ENCODE data around the gene RBMS3.
"Not testable (repeated sequence)": the region's sequence is repeated elsewhere in the genome, so short reads cannot be mapped to it uniquely, and the experiment has no call there.

The RBMS3 gene

DNA sequence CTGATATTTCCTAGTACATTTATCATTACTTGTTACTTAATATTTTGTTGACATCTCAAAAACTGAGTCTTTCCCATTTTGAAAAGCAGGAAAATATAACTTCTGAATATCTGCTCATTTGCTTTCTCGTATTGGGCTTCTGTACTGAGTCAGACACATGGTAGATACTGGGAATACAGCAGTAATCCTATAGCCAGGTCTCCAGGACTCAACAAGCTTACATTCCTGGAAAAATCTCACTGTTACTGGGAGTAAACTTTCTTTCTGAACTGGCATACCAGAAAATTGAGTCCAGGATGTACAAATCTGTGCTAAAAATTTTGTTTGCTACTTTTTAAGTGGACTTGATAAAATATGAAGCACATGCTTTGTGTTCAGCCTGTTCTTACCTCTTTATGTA lies 240.4 kb downstream of the RBMS3 start:
- no peak for DNase-seq

DNA sequence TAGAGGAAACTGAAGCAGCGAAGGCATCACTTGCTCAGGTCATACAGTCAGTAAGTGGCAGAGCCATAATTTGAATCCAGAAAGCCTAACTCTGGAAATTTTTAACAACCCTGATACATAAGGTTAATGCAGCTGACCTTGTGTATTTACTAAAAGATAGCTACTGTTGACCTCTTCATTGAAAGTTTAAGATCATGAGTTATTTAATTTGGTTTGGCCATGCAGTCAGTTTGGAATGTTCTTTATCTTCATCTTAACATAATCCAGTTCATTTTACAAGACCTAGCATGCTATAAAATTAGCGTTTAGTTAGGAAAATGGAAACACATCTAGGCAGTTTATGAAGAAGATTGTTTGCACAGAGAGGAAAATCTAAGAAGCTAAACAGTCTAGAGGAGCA lies 240.9 kb downstream of the RBMS3 start:
- no peak for DNase-seq

DNA sequence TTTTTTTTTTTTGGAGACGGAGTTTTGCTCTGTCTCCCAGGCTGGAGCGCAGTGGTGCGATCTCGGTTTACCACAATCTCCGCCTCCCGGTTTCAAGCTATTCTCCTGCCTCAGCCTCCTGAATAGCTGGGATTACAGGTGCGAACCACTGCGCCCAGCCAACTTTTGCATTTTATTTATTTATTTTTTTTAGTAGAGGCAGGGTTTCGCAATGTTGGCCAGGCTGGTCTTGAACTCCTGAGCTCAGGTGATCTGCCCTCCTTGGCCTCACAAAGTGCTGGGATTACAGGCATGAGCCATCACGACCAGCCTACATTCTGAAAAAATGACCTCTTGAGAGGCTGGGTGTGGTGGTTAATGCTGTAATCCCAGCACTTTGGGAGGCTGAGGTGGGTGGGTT lies 243.6 kb downstream of the RBMS3 start:
- not testable (repeated sequence) for DNase-seq

DNA sequence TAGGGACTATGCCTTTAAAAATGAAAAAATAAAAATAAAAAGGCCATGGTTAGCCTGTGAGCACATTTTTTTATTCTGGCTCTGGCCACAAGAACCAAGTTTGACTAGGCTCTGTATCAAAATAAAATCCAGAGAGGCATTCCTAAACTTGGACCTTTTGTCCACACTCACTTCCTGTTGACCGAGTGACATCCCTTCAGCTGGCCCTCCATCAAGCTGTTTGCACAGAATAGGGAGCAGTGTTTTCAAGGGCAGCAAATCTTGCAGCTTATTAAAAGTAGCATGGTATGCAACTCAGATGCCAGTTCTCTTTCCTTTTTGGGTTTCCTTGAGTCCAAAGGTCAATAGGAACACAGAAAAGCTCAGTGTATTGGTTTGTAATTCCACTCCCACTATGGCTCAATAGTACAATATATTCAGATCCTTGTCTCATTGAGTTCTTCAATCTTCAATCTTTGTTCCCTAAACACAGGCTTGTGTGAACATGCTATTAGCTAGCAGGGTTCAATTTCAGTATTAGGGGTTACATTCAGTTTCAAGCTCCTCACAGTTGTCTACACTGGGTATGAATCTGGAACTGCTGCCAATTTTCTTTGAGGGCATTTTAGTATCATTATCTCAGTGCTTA lies 244.5 kb downstream of the RBMS3 start:
- peak in 6 of 58 donors; percentile 1 to 13 (median 2) for DNase-seq

DNA sequence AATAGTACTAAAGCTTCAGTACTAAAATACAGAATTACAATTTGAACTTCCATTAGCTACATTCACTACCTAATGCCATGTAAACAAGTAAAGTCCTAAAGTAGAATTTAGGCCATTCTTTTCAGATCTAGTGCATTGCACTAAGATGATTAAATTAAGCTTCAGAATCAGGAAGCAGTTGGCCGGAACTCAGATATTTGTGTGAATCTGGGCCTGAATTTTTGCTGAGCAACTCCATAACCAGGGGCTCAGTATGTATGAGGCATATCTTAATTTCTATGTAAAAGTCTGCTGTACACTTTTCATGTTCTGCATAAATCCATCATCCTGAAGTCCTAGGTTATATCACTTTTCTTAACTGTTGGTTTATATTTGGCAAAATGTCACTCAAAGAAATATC lies 246.4 kb downstream of the RBMS3 start:
- no peak for DNase-seq

DNA sequence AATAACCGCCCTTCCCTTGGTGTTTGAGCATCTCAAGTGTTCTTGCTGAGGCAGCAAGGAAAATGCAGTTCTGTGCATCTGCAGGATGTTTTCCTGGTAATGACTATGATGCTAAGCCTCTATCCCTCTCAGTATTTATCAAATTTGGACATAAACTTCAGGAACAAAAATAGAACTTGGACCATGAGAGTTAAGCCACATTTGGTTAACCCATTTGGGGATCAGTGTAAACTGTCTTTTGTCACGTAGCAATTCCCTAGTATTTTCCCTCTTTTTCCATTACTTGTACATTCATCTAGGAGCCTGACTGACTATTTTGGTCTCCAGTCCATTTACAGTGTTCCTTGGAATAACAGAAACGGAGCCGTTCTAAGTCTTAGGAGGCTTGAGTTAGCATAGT lies 250.8 kb downstream of the RBMS3 start:
- no peak for DNase-seq

DNA sequence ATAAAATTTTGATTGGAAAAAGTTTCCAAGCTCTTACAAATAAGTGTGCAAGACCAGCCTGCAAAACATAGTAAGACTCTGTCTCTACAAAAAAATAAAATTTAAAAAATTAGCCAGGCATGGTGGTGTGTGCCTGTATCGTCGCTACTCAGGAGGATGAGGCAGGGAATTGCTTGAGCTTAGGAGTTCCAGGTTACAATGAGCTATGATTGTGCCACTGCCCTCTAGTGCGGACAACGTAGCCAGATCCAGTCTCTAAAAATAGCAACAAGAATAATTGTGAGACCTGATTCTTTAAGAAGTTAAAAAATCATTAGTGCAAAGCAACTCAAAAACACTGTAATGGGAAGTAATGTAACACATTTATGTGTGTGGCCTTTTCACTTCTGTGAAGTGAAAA lies 251.6 kb downstream of the RBMS3 start:
- no peak for DNase-seq

DNA sequence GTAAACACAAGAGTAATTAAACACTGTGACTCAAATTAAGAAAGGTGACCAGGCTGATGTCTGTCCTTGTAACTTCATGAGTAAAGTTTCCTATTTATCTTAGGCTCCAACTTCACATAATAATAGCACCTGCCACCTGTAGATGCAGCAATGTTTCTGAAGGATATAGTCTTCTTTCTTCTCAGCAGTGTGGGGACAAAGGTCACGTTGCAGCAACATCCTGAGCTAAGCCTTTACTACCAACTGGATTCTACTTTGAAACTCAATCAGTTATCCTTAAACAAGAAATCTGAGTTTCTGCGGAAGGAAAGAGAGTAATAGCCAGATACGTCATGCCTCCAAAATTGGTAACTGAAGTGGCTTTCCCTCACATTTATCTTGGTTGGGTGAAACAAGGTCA lies 253.1 kb downstream of the RBMS3 start:
- DNase-seq, result no peak

DNA sequence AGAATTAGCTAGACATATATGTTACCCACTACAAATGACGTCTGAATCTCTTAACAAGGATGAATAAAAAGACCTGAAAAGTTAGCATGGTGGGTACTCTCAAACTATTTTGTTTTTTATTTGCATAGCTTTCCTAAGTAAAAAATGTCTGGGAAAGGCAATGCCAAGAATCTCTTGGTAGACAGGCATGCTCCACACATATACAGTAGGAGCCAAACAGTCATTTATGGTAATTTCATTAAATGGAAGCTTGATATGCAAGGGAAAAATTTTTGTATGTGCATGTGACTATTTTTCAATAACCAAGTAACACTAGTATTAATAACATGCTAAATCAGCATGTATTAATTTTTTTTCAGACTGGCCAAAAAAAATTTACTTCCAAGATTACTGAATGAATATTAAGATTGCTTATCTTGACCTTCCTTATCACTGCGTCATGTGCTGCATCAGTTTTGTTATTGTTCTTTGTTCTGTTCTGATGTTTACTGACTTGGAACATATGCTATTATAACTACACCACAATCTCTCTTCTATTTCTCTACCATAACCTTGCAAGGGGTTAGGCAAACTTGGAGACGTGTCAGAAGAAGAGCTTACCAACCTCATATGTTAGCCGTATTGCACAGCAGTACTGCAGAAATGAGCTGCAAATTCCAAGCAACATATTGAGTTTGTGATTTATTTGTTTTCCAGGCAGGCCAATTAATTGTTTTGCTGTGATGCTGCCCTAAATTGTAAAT lies 255.3 kb downstream of the RBMS3 start:
- no peak for DNase-seq

DNA sequence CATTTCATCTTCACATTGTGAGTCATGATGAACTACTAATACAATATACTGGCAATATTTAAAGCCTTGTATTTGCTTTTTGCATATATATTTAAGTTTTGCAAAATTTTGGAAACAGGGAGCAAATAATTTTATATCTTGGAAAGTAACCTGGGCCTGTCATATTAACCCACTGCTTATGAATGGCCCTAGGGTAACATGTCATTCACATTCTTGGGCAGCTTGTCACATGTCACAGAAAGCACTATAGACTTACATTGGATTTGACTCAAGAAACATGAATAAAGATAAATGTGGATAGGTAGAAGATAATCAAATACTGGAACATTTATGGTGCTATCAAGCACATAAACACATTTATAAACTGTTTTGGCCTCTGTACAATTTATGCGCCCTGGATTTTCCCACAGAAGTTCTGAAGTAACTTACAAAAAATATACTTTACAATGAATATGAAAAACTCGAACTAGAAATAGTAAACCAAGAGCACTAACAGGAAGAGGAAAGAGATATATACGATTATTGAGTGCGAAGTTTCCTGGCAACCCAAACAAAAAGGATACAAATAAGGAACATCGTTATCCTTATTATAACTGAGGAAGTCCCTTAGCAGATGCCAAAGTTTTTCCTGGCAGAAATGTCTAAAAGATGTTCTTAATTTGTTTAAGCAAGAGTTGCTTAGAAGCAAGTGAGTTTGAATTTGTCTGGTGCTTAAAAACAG lies 257.2 kb downstream of the RBMS3 start:
- DNase-seq, result no peak

DNA sequence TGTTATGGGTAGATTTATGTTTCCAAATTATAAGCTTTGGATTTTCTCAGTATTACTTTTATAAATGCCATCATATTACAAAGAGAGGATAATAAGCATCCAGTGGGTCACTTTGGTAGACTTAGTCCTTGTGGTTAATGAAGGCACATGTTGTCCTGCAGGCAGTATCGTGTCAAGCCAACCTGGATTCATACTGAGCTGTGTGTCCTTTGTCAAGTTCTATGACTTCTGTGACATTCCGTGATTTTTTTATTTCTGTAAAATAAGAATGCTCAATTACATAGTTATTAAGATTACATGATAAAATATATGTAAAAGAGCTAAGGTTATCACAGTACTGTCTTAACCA lies 257.7 kb downstream of the RBMS3 start:
- DNase-seq, result no peak

DNA sequence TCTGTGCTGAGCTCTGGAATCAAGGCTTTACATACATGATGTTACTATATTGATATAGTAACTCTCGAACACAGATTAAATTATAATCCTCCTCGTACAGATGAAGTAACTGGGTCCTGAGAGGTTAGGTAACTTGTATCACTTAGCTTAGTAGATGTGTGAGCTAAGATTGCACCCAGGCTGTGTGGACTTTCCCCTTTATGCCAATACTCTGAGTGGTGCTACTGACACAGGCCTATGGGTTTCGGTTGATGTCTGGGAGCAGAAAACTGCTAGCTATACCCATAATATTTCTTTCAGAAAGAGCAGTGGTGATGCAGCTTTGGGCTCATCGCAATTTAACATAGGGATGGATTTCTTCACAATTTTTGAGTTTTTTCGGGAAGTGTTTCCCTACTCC lies 259.7 kb downstream of the RBMS3 start:
- DNase-seq, result no peak

DNA sequence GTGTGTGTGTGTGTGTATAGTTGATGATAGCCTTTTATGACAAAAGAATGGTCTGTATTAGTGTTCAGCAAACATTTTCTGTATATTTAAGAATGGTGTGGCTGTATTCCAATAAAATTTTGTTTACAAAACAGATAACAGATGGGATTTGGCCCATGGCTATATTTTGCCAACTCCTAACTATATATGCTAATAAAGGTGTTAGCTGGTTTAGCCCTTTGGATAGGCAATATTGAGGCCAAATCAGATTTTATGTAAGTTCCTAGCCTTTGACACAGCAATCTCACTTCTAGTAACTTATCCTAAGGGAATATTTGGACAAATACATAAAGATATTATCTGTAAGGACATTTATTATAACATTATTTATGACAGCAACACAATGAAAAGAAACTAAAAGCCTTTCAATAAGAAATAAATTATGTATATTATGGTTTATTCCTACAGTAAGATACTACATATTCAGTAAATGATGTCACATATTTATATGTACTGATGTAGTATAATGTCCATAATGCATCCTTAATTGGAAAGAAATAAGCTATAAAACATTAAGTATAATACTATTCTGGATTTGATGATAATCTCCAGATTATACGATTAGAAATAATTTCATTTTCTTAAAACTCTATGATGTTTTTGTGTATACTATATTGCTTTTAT lies 264.0 kb downstream of the RBMS3 start:
- DNase-seq, result no peak

DNA sequence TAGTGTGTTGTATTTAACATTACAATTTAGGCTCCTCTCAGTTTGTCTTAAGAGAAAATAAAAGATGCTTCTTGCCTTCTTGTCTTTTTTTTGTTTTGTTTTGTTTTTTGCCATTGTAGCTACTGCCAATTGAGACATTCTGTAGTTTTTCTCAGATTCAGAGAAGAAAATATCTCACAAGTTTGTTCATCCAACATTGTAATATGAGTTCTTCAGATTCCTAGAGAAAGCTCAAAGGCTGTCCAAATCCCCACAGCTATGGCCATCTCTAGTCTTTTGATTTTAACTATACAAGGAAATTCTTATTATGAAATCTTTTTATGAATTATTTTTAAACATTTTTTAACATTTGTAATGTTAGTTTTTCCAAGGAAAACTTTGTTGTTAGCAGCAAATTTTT lies 264.7 kb downstream of the RBMS3 start:
- DNase-seq, result no peak

DNA sequence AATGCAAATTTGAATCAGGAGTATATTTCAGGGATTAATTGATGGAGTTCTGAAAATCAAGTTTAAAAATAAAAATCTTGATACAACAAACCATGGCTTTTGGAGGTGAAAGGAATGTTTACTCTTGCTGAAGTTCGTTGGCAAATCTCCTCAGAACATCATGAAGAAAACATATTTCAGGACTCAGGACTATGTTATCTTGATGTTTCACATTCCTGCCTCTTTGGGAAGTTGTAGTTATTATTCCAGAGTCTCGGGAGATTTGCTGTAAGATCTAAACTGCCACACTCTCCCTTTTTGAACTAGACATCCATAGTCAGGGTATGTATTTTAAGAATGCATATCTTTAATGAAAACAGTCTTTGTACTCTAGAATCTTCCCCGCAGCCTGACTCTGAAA lies 271.2 kb downstream of the RBMS3 start:
- DNase-seq, result no peak

DNA sequence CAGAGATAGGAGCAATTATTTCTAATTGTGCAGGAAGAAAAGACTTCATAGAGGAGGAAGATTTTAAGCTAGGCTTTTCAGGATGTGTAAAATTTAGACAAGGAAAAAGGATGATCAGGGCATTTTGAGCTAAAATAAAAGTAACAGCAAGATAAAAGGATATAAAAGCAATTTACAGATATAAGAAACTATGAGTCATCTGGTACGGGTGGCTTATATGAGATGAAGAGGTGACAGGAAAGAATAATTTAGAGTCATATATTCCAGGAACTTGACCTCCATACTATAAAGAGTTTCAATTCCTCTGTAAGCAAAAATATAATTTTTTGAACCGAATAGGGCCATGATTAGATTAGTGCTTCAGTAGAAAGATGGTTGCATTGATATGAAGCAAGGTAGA lies 273.7 kb downstream of the RBMS3 start:
- no peak for DNase-seq

DNA sequence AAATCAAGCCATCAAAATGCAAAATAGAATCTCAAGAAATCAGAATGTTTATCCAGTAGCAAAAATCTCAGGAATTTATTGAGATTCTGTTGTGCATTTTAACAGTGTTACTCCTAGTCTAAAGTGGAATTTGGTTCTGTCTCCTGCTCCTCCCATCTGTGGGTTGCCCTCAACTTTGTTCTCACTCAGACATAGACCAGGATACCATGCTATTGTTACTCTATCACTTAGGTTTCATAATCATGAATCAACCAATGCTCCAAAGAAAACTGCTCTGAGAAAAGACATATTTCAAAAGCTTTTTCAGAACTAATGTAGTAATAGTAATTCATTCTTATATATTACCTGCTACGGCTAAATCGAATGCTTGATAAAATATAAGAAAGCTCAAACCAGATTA lies 274.7 kb downstream of the RBMS3 start:
- no peak for DNase-seq

DNA sequence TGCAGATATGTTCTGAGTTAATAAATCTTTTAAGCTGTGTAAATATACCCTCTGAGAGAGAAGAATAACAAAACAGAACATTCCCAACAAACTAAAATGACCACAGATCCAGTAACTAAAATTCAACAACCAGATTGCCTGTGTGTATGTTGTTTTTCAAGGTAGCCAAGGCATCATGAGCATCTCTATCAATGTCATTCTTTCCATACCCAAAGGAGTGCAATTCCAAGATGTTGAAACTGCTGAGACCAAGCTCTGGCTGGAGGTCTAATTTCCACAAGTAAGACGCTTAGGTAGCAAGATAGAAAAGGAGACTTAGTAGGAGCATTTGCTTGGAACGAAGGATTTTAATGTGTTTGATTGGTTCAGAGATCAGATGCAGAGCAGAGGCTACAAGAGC lies 276.3 kb downstream of the RBMS3 start:
- no peak for DNase-seq

DNA sequence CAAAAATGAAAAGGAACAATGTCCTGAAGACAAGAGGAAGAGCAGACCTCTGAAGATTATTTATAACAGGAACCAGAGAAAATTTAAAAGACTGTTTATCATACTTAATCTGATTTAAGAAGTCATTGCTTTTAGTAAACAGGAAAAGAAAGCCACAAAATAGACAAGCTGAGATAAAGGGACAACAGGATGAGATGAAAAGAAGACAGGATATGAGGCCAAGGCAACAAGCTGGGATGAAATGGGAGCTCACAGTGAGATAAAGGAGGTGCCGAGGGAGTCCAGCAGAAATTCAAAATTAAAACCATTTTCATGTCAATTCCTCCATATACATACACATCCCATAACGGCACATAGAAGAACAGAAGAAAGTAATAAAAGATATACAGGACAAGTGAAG lies 277.0 kb downstream of the RBMS3 start:
- DNase-seq, result no peak

DNA sequence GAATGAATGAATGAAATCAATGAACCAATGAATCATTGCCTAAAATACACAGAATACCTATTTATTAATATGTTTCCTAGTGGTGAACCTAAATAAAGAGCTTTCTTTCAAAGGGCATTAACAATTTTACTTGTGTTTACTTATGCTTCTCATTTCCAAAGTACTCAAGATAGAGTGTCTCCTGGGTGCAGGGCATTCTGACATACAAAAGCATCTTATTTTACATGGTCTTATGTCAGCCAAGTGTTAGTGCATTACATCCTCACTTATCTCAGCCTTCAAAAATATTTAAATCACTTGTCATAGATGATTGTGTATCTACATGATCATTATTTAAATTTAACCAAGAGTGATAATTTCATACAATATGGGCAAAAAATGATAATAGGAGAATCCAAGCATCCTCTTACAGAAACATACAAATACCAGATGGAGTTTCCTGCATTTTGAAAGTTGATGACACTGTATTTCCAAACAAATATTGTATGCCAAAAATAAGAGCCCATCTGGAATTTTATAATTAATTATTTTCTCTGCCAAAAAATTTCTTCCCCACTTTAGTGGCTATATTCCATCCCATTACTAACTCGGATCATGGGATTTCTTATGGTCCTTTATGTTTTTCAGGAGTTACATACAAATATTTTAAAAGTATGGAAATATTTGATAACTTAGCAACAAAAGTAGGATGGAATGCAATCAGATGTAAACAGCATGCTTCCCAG lies 279.0 kb downstream of the RBMS3 start:
- no peak for DNase-seq

DNA sequence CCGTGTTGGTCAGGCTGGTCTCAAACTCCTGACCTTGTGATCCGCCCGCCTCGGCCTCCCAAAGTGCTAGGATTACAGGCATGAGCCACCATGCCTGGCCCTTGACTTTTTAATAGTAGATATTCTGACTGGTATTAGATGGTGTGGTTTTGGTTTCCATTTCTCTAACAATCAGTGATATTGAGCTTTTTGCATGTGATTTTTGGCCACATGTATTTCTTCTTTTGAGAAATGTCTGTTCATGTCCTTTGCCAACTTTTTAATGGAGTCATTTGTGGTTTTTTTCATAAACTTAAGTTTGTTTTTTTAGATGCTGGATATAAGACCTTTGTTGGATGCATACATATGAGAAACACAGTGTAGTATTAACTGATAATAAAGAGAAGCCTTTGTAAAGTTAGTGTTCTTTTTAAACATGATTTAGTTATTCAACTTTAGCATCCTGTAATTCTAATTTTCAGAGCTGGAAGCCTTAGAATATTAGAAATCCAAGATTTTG lies 280.8 kb downstream of the RBMS3 start:
- DNase-seq, result no peak

All from anterior cingulate cortex (tissue), 58 donors.